Neutrophil (primary cell): ENCODE measurements around the gene R3HDM4.
"Not testable (repeated sequence)": the region's sequence is repeated elsewhere in the genome, so short reads cannot be mapped to it uniquely, and the experiment has no call there.

ENCODE experiments used
- H3K27ac ChIP-seq: fragments of 200-600 bp; sonication (generic); 2 replicates; pipeline ENCODE4 v1.5.1; 2016; ENCODE audit warnings: mild to moderate bottlenecking, moderate library complexity
- H3K27me3 ChIP-seq: fragments of 200-600 bp; sonication (generic); 2 replicates; pipeline ENCODE4 v1.6.0; 2016; ENCODE audit warnings: mild to moderate bottlenecking
- H3K36me3 ChIP-seq: fragments of 200-600 bp; sonication (generic); 2 replicates; pipeline ENCODE4 v1.5.1; 2017
- H3K4me1 ChIP-seq, 2 experiments: fragments of 200-600 bp in 1 of 2; sonication (generic) in 1 of 2; 1 replicate in 1 of 2; 2 replicates in 1 of 2; pipeline versions ENCODE4 v1.5.1 to v1.6.1; 2013 to 2016; ENCODE audit warnings: low read depth in 1 of 2, low read length in 1 of 2, mild to moderate bottlenecking in 1 of 2, moderate library complexity in 1 of 2; ENCODE audit not compliant: control insufficient read depth in 1 of 2, insufficient read depth in 1 of 2
- H3K4me3 ChIP-seq, 2 experiments: fragments of 200-600 bp in 1 of 2; sonication (generic) in 1 of 2; 1 replicate in 1 of 2; 2 replicates in 1 of 2; pipeline ENCODE4 v1.5.1; 2013 to 2016; ENCODE audit warnings: low read depth in 1 of 2, low read length in 1 of 2, mild to moderate bottlenecking in 1 of 2, moderate library complexity in 1 of 2
- H3K9me3 ChIP-seq: fragments of 200-600 bp; sonication (generic); 2 replicates; pipeline ENCODE4 v1.5.1; 2016
- CTCF ChIP-seq: fragments of 200-600 bp; sonication (generic); IDR thresholded peaks from 2 replicates; pipeline ENCODE4 v1.5.1; 2016; ENCODE audit warnings: antibody characterized with exemption

R3HDM4 gene

GRCh38 chr19:852136-853013, 60.6 kb downstream of the R3HDM4 start, which contains the start of gene ELANE:
TSS of gene ELANE (plus strand) at chr19:852303. CDS start at chr19:852329, 26 bp downstream.
- Histone ChIP-seq H3K27ac (peak within 1 kb of the TSS; percentile 16), H3K36me3 (no peaks in the 10 kb centered on the region), H3K4me1 (peaks cover 47 to 48% of the 10 kb centered on the region in 2 experiments), H3K27me3 (peaks cover 62% of the 10 kb centered on the region), H3K4me3 (peak within 1 kb of the TSS; percentile 29 to 54), H3K9me3 (no peaks in the 10 kb centered on the region)
- no peak for TF ChIP-seq CTCF

- H3K36me3 ChIP-seq = no peaks in the 10 kb centered on the region
- TF ChIP-seq CTCF = no peak
- peak overlapping the region; percentile 1 for H3K27ac ChIP-seq
- no peak overlapping the region for H3K4me3 ChIP-seq
- H3K27me3 ChIP-seq = peaks cover 75% of the 10 kb centered on the region
- H3K4me1 ChIP-seq = peaks cover 48 to 55% of the 10 kb centered on the region in 2 experiments
- no peaks in the 10 kb centered on the region for H3K9me3 ChIP-seq
These were observed 62.1 kb downstream of the R3HDM4 start for GRCh38 chr19:850979-851335.

GRCh38 chr19:850221-850978, 62.6 kb downstream of the R3HDM4 start:
- H3K4me1 ChIP-seq = peaks cover 51 to 60% of the 10 kb centered on the region in 2 experiments
- peak overlapping the region; percentile 1 for H3K27ac ChIP-seq
- peaks cover 81% of the 10 kb centered on the region for H3K27me3 ChIP-seq
- H3K36me3 ChIP-seq = no peaks in the 10 kb centered on the region
- no peaks in the 10 kb centered on the region for H3K9me3 ChIP-seq
- no peak overlapping the region for H3K4me3 ChIP-seq
- TF ChIP-seq CTCF = no peak

- Histone ChIP-seq H3K4me1 (peaks cover 56 to 64% of the 10 kb centered on the region in 2 experiments), H3K27me3 (peaks cover 90% of the 10 kb centered on the region)
- not testable (repeated sequence) for H3K4me3 ChIP-seq, H3K27ac ChIP-seq, H3K36me3 ChIP-seq, H3K9me3 ChIP-seq
These were observed 63.8 kb downstream of the R3HDM4 start for GRCh38 chr19:849195-849594.

GRCh38 chr19:848386-848921, 64.6 kb downstream of the R3HDM4 start:
- TF ChIP-seq CTCF = no peak
- Histone ChIP-seq H3K4me3 (no peak overlapping the region), H3K9me3 (no peaks in the 10 kb centered on the region), H3K4me1 (peaks cover 61 to 70% of the 10 kb centered on the region in 2 experiments), H3K27ac (no peak overlapping the region), H3K27me3 (peaks cover 92% of the 10 kb centered on the region), H3K36me3 (no peaks in the 10 kb centered on the region)
